ENCODE measurements around the gene CA12. TPM values are rescaled to one million over a fixed set of nuclear protein-coding genes. Genes with fewer than 3 reads are reported as not detected.

The CA12 gene
- total RNA-seq, 2 experiments from 2014 or later = 0.32 to 0.46 TPM

DNA sequence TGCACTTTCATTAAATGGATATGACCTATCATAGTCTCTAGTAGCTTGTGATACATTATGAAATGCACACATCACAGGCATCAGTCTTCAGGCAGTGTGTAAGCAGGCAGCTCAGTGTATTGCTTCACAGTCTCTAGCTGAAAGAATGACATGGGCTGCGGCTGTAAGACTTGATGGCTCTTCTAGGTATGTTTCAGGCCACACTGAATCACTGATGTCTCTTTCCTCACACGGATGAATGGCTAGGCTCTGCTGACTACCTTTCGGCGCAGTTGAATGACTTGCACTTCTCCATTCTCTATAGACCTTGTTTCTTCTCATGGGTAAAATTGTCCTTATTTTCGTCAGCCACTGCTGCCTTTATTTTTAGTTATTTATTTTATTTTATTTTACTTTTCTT, 88.9 kb downstream of the CA12 start:
- no peak overlapping the region for H3K27ac Mint-ChIP-seq
- no peaks in the 10 kb centered on the region for H3K27me3 Mint-ChIP-seq
- no peaks in the 10 kb centered on the region for H3K9me3 Mint-ChIP-seq (ENCODE audit: low read depth)
- peaks cover 2% of the 10 kb centered on the region for H3K36me3 Mint-ChIP-seq (ENCODE audit: low read depth)
- no peak overlapping the region for H3K4me3 Mint-ChIP-seq
- POLR2A ChIA-PET = no interaction called here
- intact Hi-C loops (cut with DNase I, micrococcal nuclease) = no loop called here
- DNase-seq = no peak
- peaks cover 7% of the 10 kb centered on the region for H3K4me1 Mint-ChIP-seq
- ATAC-seq = no peak
- CTCF ChIA-PET = interaction anchor here (1.0 to 3.6 kb wide), 4 partner anchors 109 to 245 kb away, joined by 3 to 27 read pairs (median 8); no protein-coding TSS in a partner anchor

DNA sequence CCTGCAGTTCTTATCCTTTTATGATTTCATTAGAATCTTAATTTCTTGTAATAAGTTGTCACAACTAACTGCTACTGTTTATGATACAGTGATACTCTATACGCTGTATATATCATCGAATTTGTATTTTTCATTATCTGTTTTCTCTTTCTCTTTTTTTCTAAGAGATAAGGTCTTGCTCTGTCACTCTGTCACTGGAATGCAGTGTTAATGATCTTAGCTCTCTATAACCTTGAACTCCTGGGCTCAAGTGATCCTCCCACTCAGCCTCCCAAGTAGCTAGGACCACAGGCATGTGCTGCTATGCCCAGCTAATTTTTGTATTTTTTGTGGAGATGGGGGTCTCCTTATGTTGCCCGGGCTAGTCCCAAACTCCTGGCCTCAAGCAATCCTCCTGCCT, 89.4 kb downstream of the CA12 start:
- ChIA-PET CTCF (interaction anchor here (1.0 to 3.6 kb wide), 3 partner anchors 110 to 245 kb away, joined by 3 to 27 read pairs (median 12); no protein-coding TSS in a partner anchor), POLR2A (interaction anchor here (0.6 kb wide), 1 partner anchor 111 kb away, joined by 3 read pairs; no protein-coding TSS in a partner anchor)
- intact Hi-C loops (cut with DNase I, micrococcal nuclease) = no loop called here
- peaks cover 2% of the 10 kb centered on the region for H3K36me3 Mint-ChIP-seq (ENCODE audit: low read depth)
- DNase-seq = no peak
- ATAC-seq = no peak
- H3K4me1 Mint-ChIP-seq = peaks cover 7% of the 10 kb centered on the region
- no peaks in the 10 kb centered on the region for H3K9me3 Mint-ChIP-seq (ENCODE audit: low read depth)
- no peak overlapping the region for H3K27ac Mint-ChIP-seq
- no peak overlapping the region for H3K4me3 Mint-ChIP-seq
- no peaks in the 10 kb centered on the region for H3K27me3 Mint-ChIP-seq

DNA sequence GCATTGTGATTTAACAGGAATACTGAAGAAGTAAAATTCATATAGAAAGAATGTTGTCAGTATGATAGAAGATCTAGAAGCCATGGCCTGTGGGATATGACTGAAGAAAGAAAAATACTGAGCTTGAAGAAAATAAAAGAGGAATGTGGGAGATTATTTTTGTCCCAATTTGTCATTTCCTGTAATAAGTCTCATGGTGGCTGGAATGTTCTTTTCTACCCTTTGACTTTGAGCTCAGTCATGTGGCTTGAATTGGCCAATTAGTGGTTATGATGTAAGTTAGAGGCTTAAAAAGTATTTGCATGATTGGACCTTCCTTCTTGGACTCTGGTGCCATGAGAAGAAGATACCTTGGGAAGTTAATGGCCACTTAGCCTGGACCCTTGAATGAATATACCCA, 90.1 kb downstream of the CA12 start:
- ChIA-PET CTCF (interaction anchor here (0.7 to 3.6 kb wide), 13 partner anchors 11 to 244 kb away, joined by 3 to 27 read pairs (median 4); no protein-coding TSS in a partner anchor), POLR2A (interaction anchor here (0.6 kb wide), 1 partner anchor 134 kb away, joined by 3 read pairs; the partner anchor contains the start of gene RPS27L)
- Mint-ChIP-seq H3K9me3 (ENCODE audit: low read depth) (no peaks in the 10 kb centered on the region), H3K27ac (no peak overlapping the region), H3K36me3 (ENCODE audit: low read depth) (peaks cover 2% of the 10 kb centered on the region), H3K4me1 (peaks cover 7% of the 10 kb centered on the region), H3K27me3 (no peaks in the 10 kb centered on the region), H3K4me3 (no peak overlapping the region)
- ATAC-seq (no peak), DNase-seq (no peak)
- intact Hi-C loops (cut with DNase I, micrococcal nuclease) = no loop called here

DNA sequence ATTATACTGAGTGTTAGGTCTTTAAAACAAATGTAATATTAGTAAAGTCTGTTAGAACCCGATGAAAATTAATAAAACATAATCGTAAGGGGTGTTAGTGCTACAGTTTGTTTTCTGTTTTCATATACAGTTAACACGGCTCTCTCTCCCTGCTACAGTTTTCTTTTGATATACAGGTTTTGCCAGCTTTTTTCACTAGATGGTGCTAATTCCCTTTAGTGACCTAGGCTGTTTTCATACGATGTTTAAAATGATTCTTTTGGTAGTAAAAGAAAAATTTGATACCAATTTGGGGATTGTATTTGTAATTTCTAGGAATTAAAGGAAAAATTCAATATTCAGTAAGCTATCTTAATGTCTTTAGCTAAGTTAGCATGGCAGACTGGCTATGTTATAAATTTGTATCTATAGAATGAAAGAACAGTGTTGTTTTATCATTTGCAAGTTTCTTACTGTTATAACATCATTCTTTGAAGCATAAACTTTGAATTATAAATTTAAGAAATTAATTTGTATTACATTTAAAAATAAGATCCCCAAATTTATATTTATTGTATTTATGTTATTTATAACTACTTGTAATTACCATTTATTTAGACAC, 92.8 kb downstream of the CA12 start:
- ATAC-seq (peak; percentile 81), DNase-seq (no peak)
- H3K4me3 Mint-ChIP-seq = no peak overlapping the region
- H3K9me3 Mint-ChIP-seq (ENCODE audit: low read depth) = no peaks in the 10 kb centered on the region
- intact Hi-C loops (cut with DNase I, micrococcal nuclease) = loop anchor here (1.0 to 10.0 kb wide), 6 partner anchors 113 to 778 kb away; partner anchors contain the start of gene TPM1 (in 1 of the 2)
- no peak overlapping the region for H3K27ac Mint-ChIP-seq
- peaks cover 3% of the 10 kb centered on the region for H3K36me3 Mint-ChIP-seq (ENCODE audit: low read depth)
- CTCF ChIA-PET = interaction anchor here (0.7 to 3.4 kb wide), 17 partner anchors 8 to 778 kb away, joined by 3 to 33 read pairs (median 4); no protein-coding TSS in a partner anchor
- POLR2A ChIA-PET = no interaction called here
- peaks cover 8% of the 10 kb centered on the region for H3K4me1 Mint-ChIP-seq
- H3K27me3 Mint-ChIP-seq = no peaks in the 10 kb centered on the region

DNA sequence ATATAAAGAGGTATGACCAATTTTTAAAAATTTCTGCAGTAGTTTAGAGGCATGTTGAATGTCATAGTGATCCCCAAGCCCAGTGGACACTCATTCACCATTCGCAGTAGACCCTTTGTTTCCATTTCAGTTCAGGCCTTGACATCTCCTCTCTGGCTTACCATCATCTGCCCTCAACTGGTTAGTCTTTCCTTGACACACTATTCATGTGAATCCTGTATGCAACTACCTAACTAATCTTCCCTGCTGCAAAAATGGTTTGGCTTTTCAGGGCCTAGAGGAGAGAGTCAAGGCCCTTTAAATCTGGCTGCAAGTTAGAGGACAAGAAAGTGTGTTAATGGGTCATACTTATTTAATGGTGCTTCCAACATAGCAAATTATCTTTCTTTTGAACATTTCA, 93.3 kb downstream of the CA12 start:
- no peak overlapping the region for H3K27ac Mint-ChIP-seq
- H3K9me3 Mint-ChIP-seq (ENCODE audit: low read depth) = no peaks in the 10 kb centered on the region
- peaks cover 11% of the 10 kb centered on the region for H3K4me1 Mint-ChIP-seq
- ATAC-seq (no peak), DNase-seq (no peak)
- H3K27me3 Mint-ChIP-seq = no peaks in the 10 kb centered on the region
- H3K36me3 Mint-ChIP-seq (ENCODE audit: low read depth) = peaks cover 3% of the 10 kb centered on the region
- intact Hi-C loops (cut with DNase I, micrococcal nuclease) = loop anchor here (1.0 to 10.0 kb wide), 5 partner anchors 115 to 778 kb away; partner anchors contain the start of gene TPM1 (in 1 of the 2)
- CTCF ChIA-PET = interaction anchor here (0.6 to 3.4 kb wide), 16 partner anchors 9 to 778 kb away, joined by 3 to 33 read pairs (median 4); no protein-coding TSS in a partner anchor
- no peak overlapping the region for H3K4me3 Mint-ChIP-seq
- POLR2A ChIA-PET = no interaction called here

DNA sequence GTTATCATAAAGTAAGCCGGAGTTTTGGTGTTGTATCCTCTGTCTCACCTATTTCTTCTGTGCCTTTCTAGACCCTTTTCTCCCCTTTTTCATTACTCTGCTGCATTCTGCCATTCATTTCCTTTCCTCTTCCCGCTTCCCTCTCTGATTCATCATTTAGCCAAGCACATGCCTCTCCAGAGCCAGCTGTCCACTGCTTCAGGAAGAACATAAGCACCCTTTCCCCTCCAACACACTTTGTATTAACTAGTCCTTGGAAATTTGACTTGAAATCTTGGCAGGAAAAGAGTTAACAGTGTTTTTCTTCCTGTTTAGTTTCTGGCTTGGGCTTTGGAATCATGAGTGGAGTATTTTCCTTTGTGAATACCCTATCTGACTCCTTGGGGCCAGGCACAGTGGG, 94.5 kb downstream of the CA12 start:
- ChIA-PET POLR2A (no interaction called here), CTCF (interaction anchor here (0.5 to 3.4 kb wide), 5 partner anchors 22 to 152 kb away, joined by 3 to 33 read pairs (median 4); no protein-coding TSS in a partner anchor)
- Mint-ChIP-seq H3K4me1 (peaks cover 11% of the 10 kb centered on the region), H3K27me3 (no peaks in the 10 kb centered on the region), H3K36me3 (ENCODE audit: low read depth) (peaks cover 3% of the 10 kb centered on the region), H3K27ac (no peak overlapping the region), H3K4me3 (no peak overlapping the region), H3K9me3 (ENCODE audit: low read depth) (no peaks in the 10 kb centered on the region)
- ATAC-seq (no peak), DNase-seq (no peak)
- intact Hi-C loops (cut with DNase I, micrococcal nuclease) = loop anchor here (5.0 to 10.0 kb wide), 3 partner anchors 242 to 318 kb away; partner anchors contain the start of gene TPM1 (in 1 of the 2)

DNA sequence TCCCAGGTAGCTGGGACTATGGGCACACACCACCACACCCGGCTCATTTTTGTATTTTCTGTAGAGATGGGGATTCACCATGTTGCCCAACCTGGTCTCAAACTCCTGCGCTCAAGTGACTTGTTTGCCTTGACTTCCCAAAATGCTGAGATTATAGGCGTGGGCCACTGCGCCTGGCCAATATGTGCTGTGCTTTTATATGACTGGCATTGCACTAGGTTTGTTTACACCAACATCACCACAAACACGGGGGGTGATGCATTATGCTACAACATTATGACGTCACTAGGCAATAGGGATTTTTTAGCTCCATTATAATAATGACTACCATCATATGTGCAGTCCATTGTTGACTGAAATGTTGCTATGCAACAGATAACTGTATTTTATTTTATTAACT, 97.3 kb downstream of the CA12 start:
- Mint-ChIP-seq H3K4me3 (no peak overlapping the region), H3K9me3 (ENCODE audit: low read depth) (no peaks in the 10 kb centered on the region), H3K36me3 (ENCODE audit: low read depth) (peaks cover 3% of the 10 kb centered on the region), H3K27me3 (no peaks in the 10 kb centered on the region), H3K4me1 (peaks cover 11% of the 10 kb centered on the region), H3K27ac (no peak overlapping the region)
- POLR2A ChIA-PET = no interaction called here
- DNase-seq = no peak
- intact Hi-C loops (cut with DNase I, micrococcal nuclease) = loop anchor here in 1 of 2 experiments (10.0 kb wide), 2 partner anchors 240 to 320 kb away; partner anchors contain the start of gene TPM1
- CTCF ChIA-PET = interaction anchor here (1.2 to 1.3 kb wide), 2 partner anchors 118 to 119 kb away, joined by 3 read pairs; no protein-coding TSS in a partner anchor
- ATAC-seq = peak; percentile 19

DNA sequence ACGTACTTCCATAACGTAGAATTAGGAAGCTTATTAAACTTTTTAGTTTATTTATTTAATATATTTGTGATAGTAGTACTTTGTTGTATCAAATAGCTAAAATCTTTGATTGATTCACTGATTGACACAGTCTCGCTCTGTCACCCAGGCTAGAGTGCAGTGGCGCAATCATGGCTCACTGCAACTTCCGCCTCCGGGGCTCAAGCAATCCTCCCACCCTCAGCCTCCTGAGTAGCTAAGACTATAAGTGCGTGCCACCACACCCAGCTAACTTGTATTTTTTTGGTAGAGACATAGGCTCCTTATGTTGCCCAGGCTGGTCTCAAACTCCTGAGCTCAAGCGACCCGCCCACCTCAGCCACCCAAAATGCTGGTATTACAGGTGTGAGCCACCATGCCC, 98.5 kb downstream of the CA12 start:
- H3K36me3 Mint-ChIP-seq (ENCODE audit: low read depth) = peaks cover 3% of the 10 kb centered on the region
- no peak overlapping the region for H3K27ac Mint-ChIP-seq
- H3K4me3 Mint-ChIP-seq = no peak overlapping the region
- H3K9me3 Mint-ChIP-seq (ENCODE audit: low read depth) = no peaks in the 10 kb centered on the region
- intact Hi-C loops (cut with DNase I, micrococcal nuclease) = loop anchor here in 1 of 2 experiments (10.0 kb wide), 2 partner anchors 238 to 322 kb away; partner anchors contain the start of gene TPM1
- H3K4me1 Mint-ChIP-seq = peaks cover 7% of the 10 kb centered on the region
- POLR2A ChIA-PET = interaction anchor here (0.7 kb wide), 1 partner anchor 29 kb away, joined by 3 read pairs; no protein-coding TSS in a partner anchor
- ATAC-seq = no peak
- H3K27me3 Mint-ChIP-seq = no peaks in the 10 kb centered on the region
- DNase-seq = no peak
- CTCF ChIA-PET = interaction anchor here (0.6 kb wide), 1 partner anchor 758 kb away, joined by 3 read pairs; no protein-coding TSS in a partner anchor

DNA sequence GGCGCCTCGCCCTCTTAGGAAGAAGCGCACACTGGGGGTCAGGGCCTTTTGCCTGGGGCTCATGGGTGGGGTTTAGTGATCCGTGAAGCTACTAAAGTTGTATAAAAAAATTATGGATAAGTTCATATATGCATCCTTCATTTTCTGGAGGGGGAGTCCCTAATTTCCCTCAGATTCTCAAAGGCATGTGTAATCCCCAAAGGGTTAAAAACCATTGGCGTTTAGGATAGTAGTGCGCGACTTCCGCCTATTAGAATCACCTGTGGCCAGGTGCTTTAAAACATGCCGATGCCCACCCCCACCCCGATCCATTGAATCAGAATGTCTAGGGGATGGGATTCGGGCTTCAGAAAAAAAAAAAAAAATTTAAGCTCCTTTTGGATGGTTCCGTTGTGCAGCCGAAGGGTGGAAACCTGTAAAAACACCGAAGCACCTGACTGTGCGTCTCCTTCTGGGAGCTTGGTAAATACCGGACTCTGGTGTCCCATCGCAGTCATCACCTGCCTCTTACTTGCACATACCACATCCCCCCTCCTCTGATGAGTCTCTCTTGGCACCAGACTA, 103.7 kb downstream of the CA12 start:
- H3K4me3 Mint-ChIP-seq = peak overlapping the region; percentile 78
- no peaks in the 10 kb centered on the region for H3K9me3 Mint-ChIP-seq (ENCODE audit: low read depth)
- DNase-seq (no peak), ATAC-seq (peak; percentile 11)
- no peaks in the 10 kb centered on the region for H3K27me3 Mint-ChIP-seq
- H3K4me1 Mint-ChIP-seq = peaks cover 26% of the 10 kb centered on the region
- peaks cover 3% of the 10 kb centered on the region for H3K36me3 Mint-ChIP-seq (ENCODE audit: low read depth)
- intact Hi-C loops (cut with DNase I, micrococcal nuclease) = loop anchor here (1.0 to 5.0 kb wide), 5 partner anchors 89 to 230 kb away; partner anchors contain the start of genes RAB8B (in 2 of the 2), RPS27L (in 2 of the 2) and LACTB (in 1 of the 2)
- POLR2A ChIA-PET = interaction anchor here (0.5 to 0.9 kb wide), 5 partner anchors 65 to 758 kb away, joined by 3 to 17 read pairs (median 5); no protein-coding TSS in a partner anchor
- peak overlapping the region; percentile 37 for H3K27ac Mint-ChIP-seq
- CTCF ChIA-PET = interaction anchor here (0.5 to 3.2 kb wide), 3 partner anchors 11 to 188 kb away, joined by 3 to 10 read pairs (median 3); no protein-coding TSS in a partner anchor

DNA sequence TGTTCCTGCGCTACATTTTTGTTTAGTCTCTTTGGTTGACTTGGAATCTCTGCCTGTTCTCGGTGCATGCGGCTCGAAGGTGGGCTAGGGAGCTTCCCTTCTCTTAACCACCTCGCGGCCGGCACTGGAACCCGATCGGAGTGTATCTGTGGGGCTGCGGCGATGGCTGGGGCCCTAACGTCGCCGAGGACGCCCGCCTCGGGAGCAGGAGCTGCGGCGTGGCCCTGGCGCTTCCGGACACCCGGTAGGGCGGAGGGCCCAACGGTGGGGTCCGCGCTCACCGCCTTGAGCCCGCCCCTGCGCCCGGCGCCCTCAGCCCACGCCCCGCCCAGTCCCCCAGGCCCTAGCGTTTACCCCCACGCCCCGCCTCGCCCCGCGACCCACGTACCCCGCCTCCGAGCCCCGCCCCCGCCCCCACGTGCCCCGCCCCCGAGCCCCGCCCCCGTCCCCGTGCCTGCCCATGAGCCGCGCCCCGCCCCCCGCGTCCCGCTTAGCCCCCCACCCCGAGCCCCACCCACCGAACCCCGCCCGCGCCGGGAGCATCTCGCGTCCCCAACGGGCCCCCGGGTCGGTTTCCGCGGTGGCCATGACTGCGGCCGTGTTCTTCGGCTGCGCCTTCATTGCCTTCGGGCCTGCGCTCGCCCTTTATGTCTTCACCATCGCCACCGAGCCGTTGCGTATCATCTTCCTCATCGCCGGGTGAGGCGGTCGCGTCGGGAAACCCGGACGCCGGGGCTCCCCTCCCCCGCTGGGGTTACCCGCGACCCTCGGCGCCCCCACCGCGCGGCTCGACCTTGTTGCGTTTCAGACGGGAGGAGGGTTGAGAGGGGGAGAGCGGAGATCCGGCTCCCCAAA, 104.4 kb downstream of the CA12 start, which contains the start of gene APH1B:
Gene APH1B, plus strand, starts transcription at position 568 of the 855 bp plus-strand sequence. Its CDS starts 19 bp downstream, at position 587.
- no peaks in the 10 kb centered on the region for H3K9me3 Mint-ChIP-seq (ENCODE audit: low read depth)
- H3K27ac Mint-ChIP-seq = peak within 1 kb of the TSS; percentile 88
- ATAC-seq = peak; percentile 83
- ChIA-PET CTCF (interaction anchor here (3.2 kb wide), 1 partner anchor 11 kb away, joined by 10 read pairs; no protein-coding TSS in a partner anchor), POLR2A (interaction anchor here (0.9 kb wide), 1 partner anchor 82 kb away, joined by 5 read pairs; no protein-coding TSS in a partner anchor)
- intact Hi-C loops (cut with DNase I, micrococcal nuclease) = loop anchor here (1.0 to 5.0 kb wide), 5 partner anchors 88 to 229 kb away; partner anchors contain the start of genes RAB8B (in 2 of the 2), RPS27L (in 2 of the 2) and LACTB (in 1 of the 2)
- peak; percentile 80 for DNase-seq
- H3K4me3 Mint-ChIP-seq = peak within 1 kb of the TSS; percentile 78
- peaks cover 6% of the 10 kb centered on the region for H3K36me3 Mint-ChIP-seq (ENCODE audit: low read depth)
- no peaks in the 10 kb centered on the region for H3K27me3 Mint-ChIP-seq
- peaks cover 29% of the 10 kb centered on the region for H3K4me1 Mint-ChIP-seq

All from activated CD4-positive, alpha-beta T cell treated with anti-CD3 and anti-CD28 coated beads for 36 hours (primary cell).